AG04450 (cell line): ENCODE results near the gene SNED1. TPM values are rescaled to one million over a fixed set of nuclear protein-coding genes. Genes with fewer than 3 reads are reported as not detected.
A peak's percentile ranks its signal among the peaks of the same experiment; 100 is the strongest.

Experiments used
- CTCF ChIA-PET: fragments of 300-600, 350-600 bp; formaldehyde crosslinking; extraction: SDS; loops from one replicate; lab custom pipeline; 2022; ENCODE audit warnings: antibody characterized with exemption, inconsistent platforms; lab: Charles Lee
- POLR2A ChIA-PET: fragments of 350-600 bp; formaldehyde crosslinking; extraction: SDS; loops from one replicate; lab custom pipeline; 2021; ENCODE audit warnings: antibody characterized with exemption, inconsistent platforms; lab: Yijun Ruan, JAX
- DNase-seq: peaks from one replicate; pipeline ENCODE4 v3.0.0-alpha.2; 2011; ENCODE audit warnings: low read depth, low spot score
- H3K27ac ChIP-seq: one replicate; pipeline ENCODE4 v1.5.1; 2012; ENCODE audit warnings: low read depth, low read length, control low read depth
- H3K27me3 ChIP-seq: one replicate; pipeline ENCODE4 v1.6.0; 2012; ENCODE audit warnings: low read length; ENCODE audit not compliant: control insufficient read depth, insufficient read depth
- H3K4me3 ChIP-seq: 2 replicates; pipeline ENCODE4 v1.5.1; 2011; ENCODE audit warnings: mild to moderate bottlenecking, low read depth, low read length, control low read depth
- H3K9me3 ChIP-seq: 2 replicates; pipeline ENCODE4 v1.5.1; 2012; ENCODE audit warnings: low read length; ENCODE audit not compliant: control insufficient read depth, insufficient read depth
- polyA plus RNA-seq: library from polyadenylated mRNA; depleted of rRNA; stranded (reverse); fragments of >200 nt; gene quantifications from 2 replicates; pipeline ENCODE4 v1.2.3, GENCODE V29; 2011
- TF ChIP-seq, protein P1 (sequence below): IDR thresholded peaks from 2 replicates; pipeline ENCODE4 v1.5.1; 2011; ENCODE audit warnings: low read depth, low read length, control low read depth, inconsistent platforms

Gene SNED1
- polyA plus RNA-seq, 1 experiment, result 1.6 TPM

DNA sequence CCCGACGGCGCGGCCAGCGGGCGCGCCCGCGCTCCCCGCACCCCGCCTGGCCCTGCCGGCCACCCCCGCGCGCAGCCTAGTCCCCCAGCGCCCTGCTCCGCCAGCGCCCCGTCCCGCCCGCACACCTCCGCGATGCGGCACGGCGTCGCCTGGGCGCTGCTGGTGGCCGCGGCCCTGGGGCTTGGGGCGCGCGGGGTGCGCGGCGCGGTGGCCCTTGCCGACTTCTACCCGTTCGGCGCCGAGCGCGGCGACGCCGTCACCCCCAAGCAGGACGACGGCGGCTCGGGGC is 232 bp downstream of the SNED1 start:
- TF ChIP-seq, protein P1, sequence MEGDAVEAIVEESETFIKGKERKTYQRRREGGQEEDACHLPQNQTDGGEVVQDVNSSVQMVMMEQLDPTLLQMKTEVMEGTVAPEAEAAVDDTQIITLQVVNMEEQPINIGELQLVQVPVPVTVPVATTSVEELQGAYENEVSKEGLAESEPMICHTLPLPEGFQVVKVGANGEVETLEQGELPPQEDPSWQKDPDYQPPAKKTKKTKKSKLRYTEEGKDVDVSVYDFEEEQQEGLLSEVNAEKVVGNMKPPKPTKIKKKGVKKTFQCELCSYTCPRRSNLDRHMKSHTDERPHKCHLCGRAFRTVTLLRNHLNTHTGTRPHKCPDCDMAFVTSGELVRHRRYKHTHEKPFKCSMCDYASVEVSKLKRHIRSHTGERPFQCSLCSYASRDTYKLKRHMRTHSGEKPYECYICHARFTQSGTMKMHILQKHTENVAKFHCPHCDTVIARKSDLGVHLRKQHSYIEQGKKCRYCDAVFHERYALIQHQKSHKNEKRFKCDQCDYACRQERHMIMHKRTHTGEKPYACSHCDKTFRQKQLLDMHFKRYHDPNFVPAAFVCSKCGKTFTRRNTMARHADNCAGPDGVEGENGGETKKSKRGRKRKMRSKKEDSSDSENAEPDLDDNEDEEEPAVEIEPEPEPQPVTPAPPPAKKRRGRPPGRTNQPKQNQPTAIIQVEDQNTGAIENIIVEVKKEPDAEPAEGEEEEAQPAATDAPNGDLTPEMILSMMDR, result no peak
- Histone ChIP-seq H3K27me3 (no peaks in the 10 kb centered on the region), H3K9me3 (peaks cover 10% of the 10 kb centered on the region), H3K4me3 (peak overlapping the region; percentile 64), H3K27ac (no peak overlapping the region)
- CTCF ChIA-PET, result interaction anchor here (0.7 to 0.8 kb wide), 2 partner anchors 15 to 84 kb away, joined by 3 to 4 read pairs; no protein-coding TSS in a partner anchor
- POLR2A ChIA-PET, result interaction anchor here (1.4 kb wide), 1 partner anchor 82 kb away, joined by 4 read pairs; no protein-coding TSS in a partner anchor
- no peak for DNase-seq

DNA sequence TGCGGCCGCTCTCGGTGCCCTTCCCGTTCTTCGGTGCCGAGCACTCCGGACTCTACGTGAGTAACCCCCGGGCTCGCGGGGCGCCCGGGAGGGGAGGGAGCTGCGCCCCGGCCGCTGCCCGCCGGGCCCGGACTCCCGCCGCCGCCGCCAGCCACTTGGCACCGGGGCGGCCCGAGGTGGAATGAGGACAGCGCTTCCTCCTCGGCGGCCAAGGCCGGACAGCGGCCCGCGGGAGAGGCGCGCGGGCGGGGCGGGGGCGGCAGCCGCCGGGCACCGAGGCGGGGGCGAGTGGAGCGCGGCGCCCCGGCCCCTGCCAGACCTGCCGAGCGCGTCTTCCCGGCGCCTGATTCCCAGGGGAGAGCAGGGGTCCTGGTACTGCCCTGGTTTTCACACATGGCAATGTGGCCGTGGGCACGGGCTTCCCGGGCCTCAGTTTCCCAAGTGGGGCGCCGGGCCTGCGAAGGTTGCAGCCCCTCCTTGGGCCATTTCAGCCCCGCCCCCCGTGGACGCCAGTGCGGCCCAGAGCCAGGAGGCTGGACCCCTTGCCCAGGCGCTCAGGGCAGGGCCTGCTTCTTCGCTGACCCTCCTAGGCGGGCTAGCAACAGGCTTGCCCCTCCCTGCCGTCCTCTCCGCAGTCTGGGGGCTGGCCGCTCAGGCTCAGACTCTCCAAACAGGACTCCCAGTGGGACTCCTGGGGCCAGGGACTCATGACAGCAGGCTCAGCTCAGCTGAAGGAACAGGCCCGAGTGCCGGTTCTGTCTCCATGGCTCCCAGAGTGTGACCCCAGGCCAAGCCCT is 775 bp downstream of the SNED1 start:
- Histone ChIP-seq H3K9me3 (peaks cover 13% of the 10 kb centered on the region), H3K27ac (no peak overlapping the region), H3K27me3 (no peaks in the 10 kb centered on the region), H3K4me3 (peak overlapping the region; percentile 64)
- no peak for DNase-seq
- ChIA-PET POLR2A (interaction anchor here (1.4 kb wide), 1 partner anchor 83 kb away, joined by 4 read pairs; no protein-coding TSS in a partner anchor), CTCF (interaction anchor here (0.8 kb wide), 1 partner anchor 85 kb away, joined by 3 read pairs; no protein-coding TSS in a partner anchor)
- TF ChIP-seq, protein P1, result no peak

DNA sequence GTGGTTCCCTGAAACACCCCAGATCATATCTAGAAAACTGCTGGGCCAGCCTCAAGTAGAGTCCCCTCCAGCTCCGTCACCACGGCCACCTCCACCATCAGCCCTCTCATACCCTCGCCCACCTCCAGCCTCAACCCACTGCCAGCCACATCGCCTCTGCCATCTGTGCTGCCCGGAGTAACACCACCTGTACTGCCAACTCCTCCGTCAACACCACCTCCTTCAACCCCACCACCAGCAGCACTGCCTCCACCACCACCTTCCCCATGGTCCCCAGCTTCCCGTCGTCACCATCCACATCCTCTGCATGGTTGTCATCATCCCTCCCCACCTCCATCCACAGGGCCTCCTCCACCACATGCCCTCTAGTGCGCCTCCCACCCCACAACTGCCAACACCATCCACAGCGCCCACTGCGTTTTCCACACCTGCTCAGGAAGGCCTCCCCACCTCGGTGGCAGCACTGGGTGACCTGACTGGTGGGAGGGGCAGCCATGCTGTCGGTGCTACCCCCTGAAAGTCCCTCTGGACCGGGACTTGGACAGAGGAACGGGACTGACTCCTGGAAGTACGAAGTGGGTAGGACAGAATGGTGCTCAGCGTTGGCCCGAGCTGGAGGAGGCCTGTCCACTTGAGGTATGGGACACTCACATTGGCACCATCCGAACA is 1.6 kb downstream of the SNED1 start:
- ChIA-PET CTCF (no interaction called here), POLR2A (no interaction called here)
- no peak overlapping the region for H3K27ac ChIP-seq
- H3K27me3 ChIP-seq, result no peaks in the 10 kb centered on the region
- H3K9me3 ChIP-seq, result peaks cover 18% of the 10 kb centered on the region
- TF ChIP-seq, protein P1, result no peak
- no peak for DNase-seq
- H3K4me3 ChIP-seq, result peak overlapping the region; percentile 2; the same call in 1 of the 2 replicates

DNA sequence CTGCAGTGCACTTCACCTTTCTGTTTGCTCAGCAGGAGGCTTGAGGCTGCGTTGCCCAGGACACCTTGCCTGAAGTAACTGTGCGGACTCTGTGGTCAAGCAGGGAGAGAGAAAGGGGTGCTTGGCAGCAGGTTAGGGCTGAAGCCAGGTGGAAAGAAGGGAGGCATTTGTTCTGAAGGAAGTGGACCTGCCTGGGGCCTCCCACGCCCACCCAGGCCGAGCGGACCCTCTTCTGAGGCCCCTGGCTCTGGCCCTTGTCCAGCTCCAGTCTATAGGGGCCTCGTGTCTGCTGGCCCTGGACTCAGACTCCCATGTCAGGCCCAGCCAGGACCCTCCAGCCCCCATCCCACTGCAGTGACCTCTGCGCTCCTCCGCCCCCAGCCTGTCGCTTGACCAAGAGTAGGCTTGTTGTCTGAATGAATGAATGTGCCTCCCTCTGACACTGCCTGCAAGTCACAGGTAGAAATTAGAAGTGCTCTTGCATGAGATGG is 2.5 kb downstream of the SNED1 start:
- DNase-seq, result no peak
- TF ChIP-seq, protein P1, result no peak
- Histone ChIP-seq H3K27me3 (no peaks in the 10 kb centered on the region), H3K4me3 (no peak overlapping the region), H3K27ac (no peak overlapping the region), H3K9me3 (peaks cover 22% of the 10 kb centered on the region)
- ChIA-PET POLR2A (no interaction called here), CTCF (no interaction called here)
